Activated naive CD8-positive, alpha-beta T cell treated with anti-CD3 and anti-CD28 coated beads for 36 hours (primary cell): ENCODE results near the gene MYT1. TPM values are rescaled to one million over a fixed set of nuclear protein-coding genes. Genes with fewer than 3 reads are reported as not detected.

Source experiments
- DNase-seq: peaks from one replicate; pipeline ENCODE4 v3.0.0; 2021
- H3K27ac Mint-ChIP-seq: one replicate; pipeline ENCODE4 v1.8.0; 2022; ENCODE audit warnings: mild to moderate bottlenecking, moderate library complexity, mixed read lengths
- H3K27me3 Mint-ChIP-seq: one replicate; pipeline ENCODE4 v1.8.0; 2022; ENCODE audit warnings: mild to moderate bottlenecking, mixed read lengths
- H3K36me3 Mint-ChIP-seq: one replicate; pipeline ENCODE4 v1.8.0; 2021; ENCODE audit warnings: mild to moderate bottlenecking, mixed read lengths
- H3K4me1 Mint-ChIP-seq: one replicate; pipeline ENCODE4 v1.8.0; 2021; ENCODE audit warnings: mixed read lengths
- H3K4me3 Mint-ChIP-seq: one replicate; pipeline ENCODE4 v1.8.0; 2022; ENCODE audit warnings: mild to moderate bottlenecking, moderate library complexity, mixed read lengths
- H3K9me3 Mint-ChIP-seq: one replicate; pipeline ENCODE4 v1.8.0; 2022; ENCODE audit warnings: mixed read lengths
- total RNA-seq, 2 experiments: library from RNA; stranded (reverse); gene quantifications; one replicate each; pipeline ENCODE4 v1.2.3, GENCODE V29; 2021

MYT1 gene
- total RNA-seq, 2 experiments from 2014 or later = 0.44 TPM; not detected in 1

DNA sequence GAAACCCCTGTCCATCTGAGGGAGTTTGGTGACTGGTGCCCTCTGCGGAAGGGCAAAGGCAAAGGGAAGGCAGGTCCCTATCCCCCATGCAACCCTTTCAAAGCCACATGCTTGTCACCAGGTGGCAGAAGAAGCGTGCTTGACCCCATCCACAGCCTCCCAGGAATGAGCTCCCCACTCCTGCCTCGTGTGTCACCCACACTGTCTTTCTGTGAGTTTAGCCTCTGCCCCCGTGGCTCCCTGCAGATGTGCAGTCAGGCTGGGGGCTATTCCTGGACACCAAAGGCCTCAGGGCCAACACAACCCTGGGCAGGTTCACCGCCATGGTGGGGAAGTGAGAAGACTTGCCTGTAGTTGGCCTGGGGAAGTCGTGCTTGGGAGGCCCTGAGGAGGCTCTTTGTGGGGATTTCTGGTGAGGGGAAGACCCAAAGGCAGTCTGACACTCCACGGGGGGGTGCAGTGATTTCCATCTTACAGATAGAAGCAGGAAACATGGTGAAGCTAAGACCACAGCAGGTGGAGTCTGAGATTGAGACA, 74.7 kb downstream of the MYT1 start:
- Mint-ChIP-seq H3K4me1 (peaks cover under 1% of the 10 kb centered on the region), H3K27me3 (no peaks in the 10 kb centered on the region), H3K36me3 (no peaks in the 10 kb centered on the region), H3K9me3 (no peaks in the 10 kb centered on the region), H3K27ac (no peak overlapping the region), H3K4me3 (no peak overlapping the region)
- no peak for DNase-seq

GRCh38 chr20:64239449-64240242, 75.4 kb downstream of the MYT1 start:
- no peaks in the 10 kb centered on the region for H3K36me3 Mint-ChIP-seq
- no peak overlapping the region for H3K4me3 Mint-ChIP-seq
- no peaks in the 10 kb centered on the region for H3K4me1 Mint-ChIP-seq
- H3K9me3 Mint-ChIP-seq = no peaks in the 10 kb centered on the region
- no peak overlapping the region for H3K27ac Mint-ChIP-seq
- DNase-seq = no peak
- no peaks in the 10 kb centered on the region for H3K27me3 Mint-ChIP-seq

GRCh38 chr20:64240243-64241015, 76.2 kb downstream of the MYT1 start:
- H3K27me3 Mint-ChIP-seq = no peaks in the 10 kb centered on the region
- H3K27ac Mint-ChIP-seq = no peak overlapping the region
- H3K36me3 Mint-ChIP-seq = no peaks in the 10 kb centered on the region
- no peak overlapping the region for H3K4me3 Mint-ChIP-seq
- H3K9me3 Mint-ChIP-seq = no peaks in the 10 kb centered on the region
- DNase-seq = no peak
- H3K4me1 Mint-ChIP-seq = peaks cover 5% of the 10 kb centered on the region

DNA sequence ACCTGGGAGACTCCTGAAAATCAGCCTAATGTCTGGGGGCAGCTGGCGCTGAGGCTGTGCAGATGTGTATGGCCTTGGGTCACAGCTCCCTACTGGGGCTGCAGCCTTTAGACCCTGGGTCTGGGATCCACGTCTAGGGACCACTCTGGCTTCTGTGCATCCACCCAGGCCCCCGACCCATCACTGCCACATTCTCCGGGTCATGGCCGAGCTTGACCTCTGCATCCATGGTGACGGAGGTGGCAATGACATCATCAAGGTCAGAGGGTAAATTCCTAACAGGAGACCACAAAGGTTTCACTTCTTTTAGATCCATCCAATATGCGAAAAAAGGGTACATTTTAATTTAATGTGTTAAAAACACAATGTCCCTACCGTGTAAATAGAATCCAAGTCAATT, 76.8 kb downstream of the MYT1 start:
- no peak overlapping the region for H3K4me3 Mint-ChIP-seq
- H3K27me3 Mint-ChIP-seq = no peaks in the 10 kb centered on the region
- H3K9me3 Mint-ChIP-seq = no peaks in the 10 kb centered on the region
- H3K4me1 Mint-ChIP-seq = peaks cover 5% of the 10 kb centered on the region
- no peaks in the 10 kb centered on the region for H3K36me3 Mint-ChIP-seq
- DNase-seq = no peak
- no peak overlapping the region for H3K27ac Mint-ChIP-seq

DNA sequence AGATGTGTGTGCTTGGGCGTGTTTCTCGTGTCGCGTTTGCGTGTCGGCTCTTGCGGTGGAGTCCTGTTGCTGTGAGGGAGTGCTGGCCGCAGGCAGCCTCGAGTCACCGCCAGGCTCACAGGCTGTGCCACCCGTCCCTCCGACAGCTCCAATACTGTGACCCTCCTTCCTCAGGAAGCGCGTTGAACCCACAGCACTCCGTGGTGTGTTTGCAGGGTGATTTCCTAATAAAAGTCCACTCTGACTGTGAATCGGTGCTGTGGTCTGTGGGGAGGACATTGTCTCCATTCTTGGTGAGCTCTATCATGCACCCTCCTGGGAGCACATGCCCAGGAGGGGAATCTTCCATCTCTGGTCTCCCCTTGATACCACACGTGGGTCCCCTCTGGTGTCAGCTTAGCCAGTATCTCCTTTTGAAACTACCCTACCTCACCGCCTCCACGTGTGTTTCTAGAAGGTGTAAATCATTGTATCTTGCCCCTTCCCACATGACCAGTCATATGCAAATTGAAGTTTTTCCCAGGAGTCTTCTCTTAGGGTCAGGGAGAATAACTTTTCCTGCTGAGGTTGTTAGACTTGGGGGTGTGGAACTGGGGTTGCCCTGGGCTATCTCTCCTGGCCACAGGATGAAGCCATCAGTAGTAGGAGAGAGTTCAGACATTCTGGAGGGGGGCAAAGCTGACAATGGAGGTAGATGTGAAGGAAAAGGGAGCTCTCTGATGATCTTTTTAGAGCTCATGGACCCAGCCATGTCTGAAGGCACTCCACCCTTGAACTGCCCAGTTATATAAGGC, 77.9 kb downstream of the MYT1 start:
- H3K9me3 Mint-ChIP-seq = no peaks in the 10 kb centered on the region
- no peaks in the 10 kb centered on the region for H3K27me3 Mint-ChIP-seq
- H3K27ac Mint-ChIP-seq = no peak overlapping the region
- H3K4me1 Mint-ChIP-seq = peaks cover 5% of the 10 kb centered on the region
- no peak for DNase-seq
- H3K36me3 Mint-ChIP-seq = no peaks in the 10 kb centered on the region
- no peak overlapping the region for H3K4me3 Mint-ChIP-seq

DNA sequence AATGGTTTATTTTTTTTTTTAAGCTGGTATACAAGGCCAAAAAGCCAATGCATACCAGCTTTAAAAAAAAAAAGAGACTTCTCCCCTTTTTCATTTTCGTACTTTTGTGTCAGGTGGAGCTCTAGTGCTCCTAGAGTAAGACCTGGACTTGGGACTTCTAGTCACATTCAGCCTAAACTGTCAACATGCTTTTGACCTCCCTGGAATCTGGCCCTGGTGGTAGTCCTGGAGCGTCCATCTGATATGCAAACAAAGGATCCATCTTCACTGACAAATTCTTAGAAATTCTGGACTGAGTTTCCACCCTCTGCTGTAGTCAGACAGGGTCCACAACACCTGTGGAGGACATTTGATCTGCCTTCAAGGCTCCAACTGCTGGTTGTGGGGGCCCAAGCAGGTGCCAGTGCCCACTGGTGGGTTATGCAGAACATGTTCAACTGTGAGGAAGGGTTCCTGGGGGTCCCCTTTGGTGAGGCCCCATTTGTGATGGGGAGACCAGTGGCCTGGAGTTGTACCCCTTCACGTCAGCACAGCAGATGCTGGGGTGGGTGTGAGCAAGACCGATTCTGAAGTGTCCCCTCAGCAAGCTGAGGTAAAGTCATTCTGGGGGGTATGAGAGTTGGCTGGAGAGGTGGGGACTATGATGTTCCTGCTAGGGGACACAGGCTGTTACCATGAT, 78.7 kb downstream of the MYT1 start:
- Mint-ChIP-seq H3K4me3 (no peak overlapping the region), H3K27ac (no peak overlapping the region), H3K4me1 (peaks cover 5% of the 10 kb centered on the region), H3K36me3 (no peaks in the 10 kb centered on the region), H3K9me3 (no peaks in the 10 kb centered on the region), H3K27me3 (no peaks in the 10 kb centered on the region)
- DNase-seq = no peak

GRCh38 chr20:64244281-64244805, 80.1 kb downstream of the MYT1 start:
- Mint-ChIP-seq H3K27ac (no peak overlapping the region), H3K36me3 (no peaks in the 10 kb centered on the region), H3K9me3 (no peaks in the 10 kb centered on the region), H3K27me3 (no peaks in the 10 kb centered on the region), H3K4me1 (peaks cover 5% of the 10 kb centered on the region), H3K4me3 (no peak overlapping the region)
- no peak for DNase-seq

- H3K36me3 Mint-ChIP-seq = no peaks in the 10 kb centered on the region
- peaks cover 5% of the 10 kb centered on the region for H3K4me1 Mint-ChIP-seq
- H3K27me3 Mint-ChIP-seq = no peaks in the 10 kb centered on the region
- H3K4me3 Mint-ChIP-seq = no peak overlapping the region
- H3K27ac Mint-ChIP-seq = no peak overlapping the region
- H3K9me3 Mint-ChIP-seq = no peaks in the 10 kb centered on the region
- no peak for DNase-seq
Observed at GRCh38 chr20:64244870-64245603, 80.8 kb downstream of the MYT1 start.

DNA sequence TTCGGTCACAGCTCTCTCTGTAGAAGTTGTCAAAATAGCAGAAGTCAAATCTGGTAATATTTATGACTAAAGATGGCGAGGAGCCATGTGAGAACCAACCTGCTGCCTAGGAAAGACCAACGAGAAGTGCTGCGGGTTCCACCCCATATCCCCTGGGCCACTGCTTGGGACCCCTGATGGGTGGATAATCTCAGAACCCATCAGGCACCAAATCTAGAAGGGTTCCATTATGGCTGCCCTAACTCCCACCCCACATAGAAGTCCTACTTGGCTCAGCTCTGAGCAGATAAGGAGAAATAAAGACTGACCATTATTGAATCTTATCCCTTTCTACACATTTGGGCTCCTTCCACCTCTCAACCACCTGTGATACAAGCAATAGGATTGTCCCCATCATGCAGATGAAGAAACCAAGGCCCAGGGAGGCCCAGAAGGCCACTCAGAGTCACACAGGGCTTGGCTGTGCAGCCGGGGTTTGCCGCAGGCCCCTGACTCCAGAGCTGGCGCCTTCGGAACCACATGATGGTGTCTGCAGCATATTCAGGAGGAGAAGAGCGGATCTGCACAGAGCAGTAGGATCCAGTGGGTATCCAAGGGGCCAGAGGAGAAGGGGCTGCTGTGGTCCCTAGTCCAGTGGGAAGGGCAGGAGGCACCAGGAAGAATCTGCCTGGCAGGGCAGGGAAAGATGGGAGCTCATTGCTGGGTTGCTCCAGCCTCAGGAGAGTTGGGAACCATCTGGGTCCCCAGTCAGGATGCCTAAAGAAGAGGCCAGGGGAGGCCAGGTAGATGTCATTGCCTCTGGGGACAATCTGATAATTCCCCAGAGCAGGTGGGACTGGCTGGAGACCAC, 81.7 kb downstream of the MYT1 start:
- H3K4me3 Mint-ChIP-seq = no peak overlapping the region

GRCh38 chr20:64246616-64247306, 82.5 kb downstream of the MYT1 start:
- no peak for DNase-seq
- peaks cover 5% of the 10 kb centered on the region for H3K4me1 Mint-ChIP-seq
- H3K9me3 Mint-ChIP-seq = no peaks in the 10 kb centered on the region
- no peak overlapping the region for H3K4me3 Mint-ChIP-seq
- H3K27me3 Mint-ChIP-seq = no peaks in the 10 kb centered on the region
- H3K36me3 Mint-ChIP-seq = no peaks in the 10 kb centered on the region
- no peak overlapping the region for H3K27ac Mint-ChIP-seq

More for the DNA sequence above, 81.7 kb downstream of the MYT1 start:
- Mint-ChIP-seq H3K4me1 (peaks cover 5% of the 10 kb centered on the region), H3K27me3 (no peaks in the 10 kb centered on the region), H3K9me3 (no peaks in the 10 kb centered on the region), H3K27ac (no peak overlapping the region), H3K36me3 (no peaks in the 10 kb centered on the region)
- DNase-seq = no peak

GRCh38 chr20:64247307-64247618, 83.0 kb downstream of the MYT1 start:
- H3K27me3 Mint-ChIP-seq = no peaks in the 10 kb centered on the region
- no peaks in the 10 kb centered on the region for H3K36me3 Mint-ChIP-seq
- no peak for DNase-seq
- no peaks in the 10 kb centered on the region for H3K9me3 Mint-ChIP-seq
- H3K4me3 Mint-ChIP-seq = no peak overlapping the region
- peaks cover 5% of the 10 kb centered on the region for H3K4me1 Mint-ChIP-seq
- no peak overlapping the region for H3K27ac Mint-ChIP-seq

- H3K36me3 Mint-ChIP-seq = no peaks in the 10 kb centered on the region
- no peaks in the 10 kb centered on the region for H3K9me3 Mint-ChIP-seq
- H3K27me3 Mint-ChIP-seq = no peaks in the 10 kb centered on the region
- H3K4me3 Mint-ChIP-seq = no peak overlapping the region
- no peak overlapping the region for H3K27ac Mint-ChIP-seq
- no peak for DNase-seq
- H3K4me1 Mint-ChIP-seq = peaks cover 5% of the 10 kb centered on the region
Observed at GRCh38 chr20:64247970-64248841, 84.0 kb downstream of the MYT1 start.
